HUES64 (cell line): ENCODE results near the gene IRS2.
"Not testable (repeated sequence)": the region's sequence is repeated elsewhere in the genome, so short reads cannot be mapped to it uniquely, and the experiment has no call there.

Experiments used
- H3K27ac ChIP-seq: 2 replicates; pipeline ENCODE4 v1.7.0; 2013; ENCODE audit warnings: low read depth, low read length, inconsistent platforms
- H3K27me3 ChIP-seq: 2 replicates; pipeline ENCODE4 v1.6.1; 2013; ENCODE audit warnings: mild to moderate bottlenecking, low read length; ENCODE audit not compliant: insufficient read depth
- H3K36me3 ChIP-seq: 2 replicates; pipeline ENCODE4 v1.6.1; 2013; ENCODE audit warnings: mild to moderate bottlenecking, low read length; ENCODE audit not compliant: insufficient read depth
- H3K4me1 ChIP-seq: 2 replicates; pipeline ENCODE4 v1.6.1; 2013; ENCODE audit warnings: mild to moderate bottlenecking, low read length, moderate library complexity; ENCODE audit not compliant: insufficient read depth
- H3K4me3 ChIP-seq: 2 replicates; pipeline ENCODE4 v1.5.1; 2013; ENCODE audit warnings: mild to moderate bottlenecking, low read length, moderate library complexity
- H3K9ac ChIP-seq: 2 replicates; pipeline ENCODE4 v1.6.1; 2013; ENCODE audit warnings: mild to moderate bottlenecking, low read depth, low read length
- H3K9me3 ChIP-seq: 2 replicates; pipeline ENCODE4 v1.6.1; 2013; ENCODE audit warnings: low read depth, low read length; ENCODE audit not compliant: insufficient read depth
- WGBS: fragments of 150-250, 120-280 bp; methylation state at CpG from one replicate; pipeline ENCODE4 v1.1.7; 2013; ENCODE audit warnings: missing lambda C conversion rate; 5-methylcytosine and 5-hydroxymethylcytosine counted together

Gene IRS2

DNA sequence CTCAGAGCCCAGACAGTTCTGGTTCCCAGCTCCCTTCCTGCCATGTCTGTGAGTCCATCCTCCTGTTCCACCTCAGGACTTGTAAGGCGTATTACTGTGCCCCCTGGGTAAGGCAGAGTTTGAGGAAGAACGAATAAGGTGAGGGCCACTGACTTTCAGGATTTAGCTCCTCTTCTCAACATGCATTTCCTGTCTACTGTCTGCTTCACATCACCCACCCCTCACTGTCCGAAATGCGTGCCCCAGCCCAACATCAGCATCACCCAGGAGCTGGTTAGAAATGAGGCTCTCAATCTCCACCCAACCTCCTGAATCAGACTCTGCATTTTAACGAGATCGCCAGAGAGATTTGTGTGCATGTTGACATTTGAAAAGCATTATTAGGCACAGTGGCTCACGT lies 44.4 kb downstream of the IRS2 start:
- peaks cover 9% of the 10 kb centered on the region; the same call in 1 of the 2 replicates for H3K4me1 ChIP-seq
- H3K27ac ChIP-seq: no peak overlapping the region
- 81% methylated on average over 7 of the region's 7 CpGs for WGBS
- no peaks in the 10 kb centered on the region for H3K27me3 ChIP-seq
- H3K9ac ChIP-seq: no peak overlapping the region
- H3K36me3 ChIP-seq: no peaks in the 10 kb centered on the region
- no peak overlapping the region for H3K4me3 ChIP-seq
- H3K9me3 ChIP-seq: no peaks in the 10 kb centered on the region

DNA sequence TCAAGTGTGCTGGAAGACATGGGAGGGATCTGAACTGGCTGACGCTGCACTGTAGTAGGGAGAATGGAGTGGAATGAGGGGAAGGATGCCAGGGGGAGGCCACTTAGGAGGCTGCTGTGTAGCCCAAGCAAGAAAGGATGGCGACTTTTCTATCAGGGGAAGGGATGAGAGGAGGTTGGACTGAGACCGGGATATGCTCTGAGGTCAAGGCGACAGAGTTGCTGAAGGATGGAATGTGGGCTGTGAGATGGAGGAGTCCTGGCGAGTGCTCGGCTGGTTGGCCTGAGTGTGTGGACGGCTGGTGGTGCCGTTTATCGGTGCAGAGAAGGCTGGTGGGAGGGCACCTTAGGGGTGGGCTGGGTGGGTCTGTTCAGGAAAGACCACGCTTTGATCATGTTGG lies 45.7 kb downstream of the IRS2 start:
- peaks cover 9% of the 10 kb centered on the region; the same call in 1 of the 2 replicates for H3K4me1 ChIP-seq

DNA sequence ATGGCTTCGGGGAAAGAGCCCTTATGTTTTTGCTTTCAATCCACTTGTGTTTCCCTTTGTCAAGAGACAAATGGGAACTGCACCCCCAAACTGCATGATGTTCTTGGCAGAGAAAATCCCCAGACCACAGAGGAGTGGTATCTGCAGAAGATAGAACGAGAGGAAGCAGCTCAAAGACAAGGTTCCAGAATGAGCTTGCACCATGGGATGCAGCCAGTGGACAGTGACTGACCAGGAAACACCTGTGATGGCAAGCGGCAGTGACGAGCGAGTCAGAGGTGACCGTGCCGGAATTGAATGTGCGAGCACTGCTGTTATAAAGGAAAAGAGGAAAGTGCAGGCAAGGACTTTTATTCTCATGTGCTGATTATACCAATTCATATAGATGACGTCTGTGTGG lies 46.3 kb downstream of the IRS2 start:
- 84% methylated on average over 9 of the region's 9 CpGs for WGBS
- no peaks in the 10 kb centered on the region for H3K9me3 ChIP-seq
- no peaks in the 10 kb centered on the region for H3K36me3 ChIP-seq
- H3K9ac ChIP-seq: no peak overlapping the region
- no peaks in the 10 kb centered on the region for H3K27me3 ChIP-seq
- no peak overlapping the region for H3K27ac ChIP-seq
- peaks cover 9% of the 10 kb centered on the region; the same call in 1 of the 2 replicates for H3K4me1 ChIP-seq
- no peak overlapping the region for H3K4me3 ChIP-seq

More for the DNA sequence above, 45.7 kb downstream of the IRS2 start:
- Histone ChIP-seq H3K4me3 (no peak overlapping the region), H3K27me3 (no peaks in the 10 kb centered on the region), H3K9ac (no peak overlapping the region), H3K9me3 (no peaks in the 10 kb centered on the region), H3K36me3 (no peaks in the 10 kb centered on the region), H3K27ac (no peak overlapping the region)
- WGBS: 95% methylated on average over 10 of the region's 10 CpGs

DNA sequence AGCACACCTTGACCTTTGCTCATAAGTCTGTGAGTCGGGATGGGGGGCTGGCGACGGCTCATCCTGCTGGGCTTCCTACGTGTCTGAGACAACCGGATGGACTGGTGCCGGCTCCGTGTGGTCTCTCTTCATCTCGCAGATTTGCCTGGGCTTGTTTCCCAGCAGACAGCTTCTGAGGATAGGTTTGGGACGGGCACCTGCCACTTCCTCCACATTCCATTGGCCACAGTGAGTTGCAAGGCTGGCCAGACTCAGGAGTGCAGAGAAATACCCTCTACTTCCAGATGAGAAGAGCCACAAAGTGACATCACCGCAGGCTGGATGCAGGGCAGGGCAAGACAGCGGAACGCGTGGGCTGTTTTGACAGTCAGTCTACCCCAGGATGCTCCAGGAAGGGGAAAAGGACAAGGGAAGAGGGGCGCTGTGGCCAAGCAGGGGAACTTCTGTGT lies 48.1 kb downstream of the IRS2 start:
- Histone ChIP-seq H3K4me3 (no peak overlapping the region), H3K36me3 (no peaks in the 10 kb centered on the region), H3K4me1 (no peaks in the 10 kb centered on the region), H3K27ac (no peak overlapping the region), H3K27me3 (no peaks in the 10 kb centered on the region), H3K9ac (no peak overlapping the region), H3K9me3 (no peaks in the 10 kb centered on the region)
- 86% methylated on average over 14 of the region's 14 CpGs for WGBS

DNA sequence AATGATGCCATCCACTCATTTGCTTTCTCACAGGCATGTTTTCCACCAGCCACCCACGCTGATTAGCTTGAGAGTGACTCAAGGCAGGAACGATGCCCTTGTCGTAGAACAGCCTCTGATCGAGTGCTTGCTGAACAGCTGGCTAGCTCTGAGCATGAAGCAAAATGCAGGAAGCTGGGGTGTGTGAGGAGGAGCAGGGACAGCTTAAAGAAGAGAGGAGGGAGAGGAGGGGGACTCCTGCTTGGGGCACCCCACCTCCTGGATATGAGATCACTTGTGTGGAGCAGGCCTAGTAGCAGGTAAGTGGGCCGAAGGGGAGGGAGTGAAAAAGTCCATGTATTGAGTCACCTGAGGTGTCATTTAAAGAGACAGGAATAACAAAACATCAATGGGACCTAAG lies 48.8 kb downstream of the IRS2 start:
- 90% methylated on average over 5 of the region's 5 CpGs for WGBS
- H3K27me3 ChIP-seq: no peaks in the 10 kb centered on the region

DNA sequence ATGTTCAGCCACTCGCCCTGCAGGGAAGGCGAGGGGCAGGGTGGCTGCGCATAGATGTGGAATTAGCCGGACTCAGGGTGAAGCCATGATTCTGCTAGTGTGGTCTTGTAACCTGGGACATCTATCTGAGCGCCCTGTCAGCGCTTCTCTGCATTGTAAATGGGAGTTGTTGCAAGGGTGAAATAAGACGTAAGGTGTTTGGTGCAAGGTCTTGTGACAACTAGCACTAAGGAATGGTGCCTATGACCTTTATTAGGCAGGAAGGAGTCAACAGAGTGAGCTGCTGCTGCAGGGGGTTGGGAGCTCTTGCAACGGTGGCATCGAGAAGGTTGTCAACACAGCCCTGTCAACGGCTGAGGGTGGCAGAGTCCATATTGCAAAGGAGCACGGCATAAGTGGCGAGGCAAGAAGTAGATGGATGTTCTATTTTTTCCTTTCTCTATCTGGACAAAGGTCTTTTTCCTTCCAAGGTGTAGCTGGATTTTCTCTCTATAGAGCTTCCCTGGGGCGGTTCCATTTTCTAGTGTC lies 49.3 kb downstream of the IRS2 start:
- Histone ChIP-seq H3K9ac (no peak overlapping the region), H3K36me3 (no peaks in the 10 kb centered on the region), H3K4me3 (no peak overlapping the region), H3K27me3 (no peaks in the 10 kb centered on the region), H3K27ac (no peak overlapping the region), H3K9me3 (no peaks in the 10 kb centered on the region), H3K4me1 (no peaks in the 10 kb centered on the region)
- WGBS: 91% methylated on average over 13 of the region's 13 CpGs

More for the DNA sequence above, 48.8 kb downstream of the IRS2 start:
- Histone ChIP-seq H3K27ac (no peak overlapping the region), H3K4me1 (no peaks in the 10 kb centered on the region), H3K9ac (no peak overlapping the region), H3K4me3 (no peak overlapping the region), H3K9me3 (no peaks in the 10 kb centered on the region), H3K36me3 (no peaks in the 10 kb centered on the region)

DNA sequence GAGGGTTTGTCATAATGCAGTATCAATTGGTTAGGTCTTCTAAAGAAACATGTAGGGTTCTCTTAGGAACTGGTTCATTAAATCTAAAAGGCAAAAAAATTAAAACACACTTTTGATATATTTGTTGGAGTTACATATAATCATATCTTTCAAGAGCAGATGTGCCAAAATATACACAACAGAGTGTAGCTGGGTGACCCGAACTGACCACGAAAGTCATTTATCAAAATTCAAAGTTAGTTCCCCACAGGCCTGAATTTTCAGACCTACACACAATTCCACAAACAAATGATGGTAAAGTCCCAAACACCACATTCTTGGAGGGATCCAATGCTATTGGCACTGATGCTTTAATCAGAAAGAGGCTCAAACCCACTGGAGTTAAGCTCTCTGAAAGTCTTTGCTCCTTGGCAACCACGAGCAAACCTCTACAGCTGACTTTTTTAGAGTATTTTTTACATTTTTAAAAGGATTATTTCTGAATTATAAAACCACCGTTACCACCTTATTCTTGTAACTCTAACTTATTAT lies 50.9 kb downstream of the IRS2 start:
- no peaks in the 10 kb centered on the region for H3K9me3 ChIP-seq
- WGBS: 87% methylated on average over 2 of the region's 4 CpGs
- H3K27me3 ChIP-seq: no peaks in the 10 kb centered on the region
- H3K27ac ChIP-seq: no peak overlapping the region
- no peak overlapping the region for H3K9ac ChIP-seq
- no peaks in the 10 kb centered on the region for H3K36me3 ChIP-seq
- no peak overlapping the region for H3K4me3 ChIP-seq
- H3K4me1 ChIP-seq: no peaks in the 10 kb centered on the region

DNA sequence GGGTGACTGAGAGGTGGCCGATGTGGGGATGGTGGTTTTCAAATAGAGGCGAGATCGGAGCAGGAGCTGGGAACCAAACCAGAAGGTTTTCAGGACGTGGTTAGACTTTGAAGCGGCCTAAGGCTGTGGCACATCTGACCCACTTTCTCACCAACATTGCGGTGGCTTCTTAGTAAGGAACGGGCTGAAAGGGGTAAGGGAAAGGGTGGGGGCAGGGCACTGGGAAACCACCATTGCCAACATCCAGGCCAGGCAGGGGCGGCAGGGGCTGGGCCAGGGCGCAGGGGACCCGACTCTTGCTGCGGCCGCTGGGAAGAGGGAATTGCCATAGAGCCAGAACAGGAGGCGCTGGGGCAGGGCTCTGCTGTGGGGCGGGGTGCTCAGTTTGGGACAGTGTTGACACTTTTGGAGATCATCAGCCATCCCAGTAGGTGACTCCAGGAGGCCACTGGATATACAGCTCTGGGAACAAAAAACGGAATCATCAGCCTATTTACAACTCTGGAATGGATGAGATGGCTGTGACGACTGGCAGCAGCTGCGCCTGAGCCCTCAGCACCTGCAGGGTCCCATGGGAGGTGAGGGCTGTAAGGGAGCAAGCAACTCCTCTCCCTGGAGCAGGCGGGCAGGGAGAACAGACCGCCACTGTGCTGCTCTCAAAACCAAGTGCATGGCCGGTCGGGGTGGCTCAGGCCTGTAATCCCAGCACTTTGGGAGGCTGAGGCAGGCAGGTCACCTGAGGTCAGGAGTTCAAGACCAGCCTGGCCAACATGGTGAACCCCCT lies 52.2 kb downstream of the IRS2 start:
- Histone ChIP-seq H3K27ac (no peak overlapping the region), H3K27me3 (no peaks in the 10 kb centered on the region), H3K36me3 (no peaks in the 10 kb centered on the region), H3K4me3 (no peak overlapping the region), H3K9me3 (no peaks in the 10 kb centered on the region), H3K9ac (no peak overlapping the region), H3K4me1 (peaks cover 6% of the 10 kb centered on the region)
- 95% methylated on average over 21 of the region's 21 CpGs for WGBS

DNA sequence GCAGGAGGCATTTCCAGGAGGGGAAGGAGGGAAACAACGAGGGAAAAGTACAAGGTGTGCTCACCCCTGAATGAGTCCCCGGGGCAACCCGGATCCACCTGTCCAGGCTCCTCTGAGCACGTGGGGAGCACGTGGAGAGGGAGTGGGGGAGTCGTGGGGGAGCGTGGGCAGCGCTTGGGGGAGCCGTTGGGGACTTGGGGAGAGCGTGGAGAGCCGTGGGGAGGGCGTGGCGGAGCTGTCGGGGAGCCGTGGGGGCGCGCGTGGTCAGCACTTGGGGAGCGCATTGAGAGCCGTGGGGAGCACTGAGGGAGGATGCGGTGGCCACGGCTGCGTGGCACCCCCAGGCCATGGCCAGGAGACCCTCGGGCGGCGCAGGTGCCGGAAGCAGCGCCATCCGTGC lies 52.8 kb downstream of the IRS2 start:
- peaks cover 13% of the 10 kb centered on the region for H3K4me1 ChIP-seq
- 92% methylated on average over 28 of the region's 29 CpGs for WGBS
- H3K27ac ChIP-seq: no peak overlapping the region
- H3K9me3 ChIP-seq: no peaks in the 10 kb centered on the region
- no peaks in the 10 kb centered on the region for H3K36me3 ChIP-seq
- H3K4me3 ChIP-seq: no peak overlapping the region
- no peak overlapping the region for H3K9ac ChIP-seq
- H3K27me3 ChIP-seq: no peaks in the 10 kb centered on the region

DNA sequence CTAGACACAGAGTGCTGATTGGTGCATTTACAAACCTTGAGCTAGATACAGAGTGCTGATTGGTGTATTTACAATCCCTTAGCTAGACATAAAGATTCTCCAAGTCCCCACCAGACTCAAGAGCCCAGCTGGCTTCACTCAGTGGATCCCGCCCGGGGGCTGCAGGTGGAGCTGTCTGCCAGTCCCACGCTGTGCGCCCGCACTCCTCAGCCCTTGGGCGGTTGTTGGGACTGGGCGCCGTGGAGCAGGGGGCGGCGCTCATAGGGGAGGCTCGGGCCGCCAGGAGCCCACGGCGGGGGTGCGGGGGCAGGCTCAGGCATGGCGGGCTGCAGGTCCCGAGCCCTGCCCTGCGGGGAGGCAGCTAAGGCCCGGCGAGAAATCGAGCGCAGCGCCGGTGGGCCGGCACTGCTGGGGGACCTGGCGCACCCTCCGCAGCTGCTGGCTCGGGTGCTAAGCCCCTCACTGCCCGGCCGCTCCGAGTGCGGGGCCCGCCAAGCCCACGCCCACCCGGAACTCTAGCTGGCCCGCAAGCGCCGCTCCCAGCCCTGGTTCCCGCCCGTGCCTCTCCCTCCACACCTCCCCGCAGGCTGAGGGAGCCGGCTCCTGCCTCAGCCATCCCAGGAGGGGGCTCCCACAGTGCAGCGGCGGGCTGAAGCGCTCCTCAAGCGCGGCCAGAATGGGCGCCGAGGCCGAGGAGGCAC lies 53.8 kb downstream of the IRS2 start:
- H3K27ac ChIP-seq, H3K36me3 ChIP-seq, H3K27me3 ChIP-seq, H3K9me3 ChIP-seq, H3K9ac ChIP-seq, H3K4me3 ChIP-seq: not testable (repeated sequence)
- peaks cover 13% of the 10 kb centered on the region for H3K4me1 ChIP-seq
- 96% methylated on average over 50 of the region's 50 CpGs for WGBS

DNA sequence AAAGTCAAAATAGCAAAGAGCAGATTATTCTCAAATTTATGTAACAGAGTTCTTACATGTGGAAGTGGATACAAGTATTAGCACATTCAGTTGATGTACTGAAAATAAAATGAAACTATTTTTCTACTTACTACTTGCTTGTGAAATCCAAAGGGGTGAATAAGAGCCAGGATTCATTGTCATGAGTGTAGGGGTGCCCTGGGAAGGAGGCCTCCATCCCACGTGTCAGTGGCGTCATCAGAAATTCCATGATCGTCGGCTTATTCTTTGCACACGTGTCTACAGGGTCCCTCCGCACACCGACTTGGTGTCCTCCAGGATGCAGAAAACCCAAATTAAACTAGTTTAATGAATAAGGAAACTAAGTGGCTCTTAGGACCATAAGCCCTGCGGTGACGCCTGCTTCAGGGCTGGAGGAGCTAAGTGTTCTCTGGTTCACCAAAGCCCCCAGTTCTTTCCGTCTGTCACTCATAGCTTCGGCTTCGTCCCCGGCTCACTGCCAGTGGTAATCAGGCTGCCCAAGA lies 55.5 kb downstream of the IRS2 start:
- Histone ChIP-seq H3K27me3 (no peaks in the 10 kb centered on the region), H3K36me3 (no peaks in the 10 kb centered on the region), H3K27ac (no peak overlapping the region), H3K9ac (no peak overlapping the region), H3K4me1 (peaks cover 13% of the 10 kb centered on the region), H3K9me3 (no peaks in the 10 kb centered on the region), H3K4me3 (no peak overlapping the region)
- WGBS: 96% methylated on average over 13 of the region's 13 CpGs
